ENCODE results near the gene PREB.

- TF ChIP-seq CTCF (conservative IDR thresholded peaks at IDR 0.05; ENCODE audit: low read depth, low read length) (no peak), EZH2 (IDR thresholded peaks at IDR 0.05; ENCODE audit: borderline replicate concordance, low read depth, low read length, poor library complexity, severe bottlenecking) (no peak)
Measured at GRCh38 chr2:27094353-27094984, 40.0 kb downstream of the PREB start.

All from A673 (cell line).